Psoas muscle (tissue), 8 donors: ENCODE results near the gene RAB3GAP2. TPM values are rescaled to one million over a fixed set of nuclear protein-coding genes. Genes with fewer than 3 reads are reported as not detected.

Source experiments
- ATAC-seq, 4 donors: fragments of 200-7000 bp; cut with Tn5 transposase; one replicate each; pipeline ENCODE4 v1.9.1; 2020; ENCODE audit warnings: moderate library complexity in 3 of 4, mild to moderate bottlenecking in 2 of 4
- DNase-seq, 2 donors: peaks; one replicate each; pipeline ENCODE4 v3.0.0-alpha.2; 2020
- H3K27ac ChIP-seq: fragments of 200-600 bp; one replicate; pipeline ENCODE4 v1.8.0; 2022
- H3K27me3 ChIP-seq, 3 donors: fragments of 200-600 bp in 1 of 3; one replicate each; pipeline versions ENCODE4 v1.6.1 to v1.8.0; 2013 to 2022; ENCODE audit warnings: low read length in 2 of 3, mild to moderate bottlenecking in 2 of 3, moderate library complexity in 1 of 3; ENCODE audit not compliant: insufficient read depth in 3 of 3
- H3K36me3 ChIP-seq, 2 donors: fragments of 200-600 bp in 1 of 2; one replicate each; pipeline versions ENCODE4 v1.6.1 to v1.8.0; 2013 to 2022; ENCODE audit warnings: low read depth in 1 of 2, mild to moderate bottlenecking in 1 of 2, moderate library complexity in 1 of 2; ENCODE audit not compliant: insufficient read depth in 1 of 2
- H3K4me1 ChIP-seq: fragments of 200-600 bp; one replicate; pipeline ENCODE4 v1.8.0; 2022
- H3K4me3 ChIP-seq: fragments of 200-600 bp; one replicate; pipeline ENCODE4 v1.8.0; 2022; ENCODE audit warnings: mild to moderate bottlenecking
- H3K9me3 ChIP-seq: fragments of 200-600 bp; one replicate; pipeline ENCODE4 v1.8.0; 2022
- WGBS, 3 donors: extraction: QIAGEN DNeasy Blood & Tissue Kit; methylation state at CpG; one replicate each; pipeline versions ENCODE4 v1.1.6 to v1.1.7; 2013; 5-methylcytosine and 5-hydroxymethylcytosine counted together
- intact Hi-C, 2 donors: fragments of 100-400 bp; cut with DNase I; formaldehyde crosslinking; loops; one replicate each; pipeline versions ENCODE4 v1.11.0 to v1.14.2; 2022
- polyA plus RNA-seq, 3 donors: library from polyadenylated mRNA; stranded (reverse); fragments of 200-250 nt; gene quantifications; one replicate each; pipeline ENCODE4 v1.2.3, GENCODE V29; 2013
- total RNA-seq, 4 donors: library from RNA; stranded (reverse); fragmentation: NEBNext Ultra II Directional in 2 of 4; extraction: Animal tissue kit (Norgen Biotek cat#: 25700) in 2 of 4; gene quantifications; one replicate each; pipeline versions ENCODE4 v1.2.1 to v1.2.4, GENCODE V29; 2021 to 2023
- TF ChIP-seq, protein P1 (sequence below): fragments of 200-600 bp; IDR thresholded peaks from one replicate; pipeline ENCODE4 v1.8.0; 2022; ENCODE audit warnings: antibody characterized with exemption
- donor health status: healthy with polysubstance abuse.
- donor health status: DM: no; HTN: no; CAD: no; lungs with moderate emphysema.
- donor health status: Bipolar disorder and iron deficiency.
- donor health status: healthy.
- donor health status: DM: yes; HTN: yes; CAD: no.
- donor health status: DM: no; HTN: no; CAD: no.
- donor health status: DM: no; HTN: no; CAD: no.
- donor health status: DM: yes; HTN: yes; CAD: no.

Gene RAB3GAP2
- total and polyA plus RNA-seq, 7 donors: 5.8 to 28.6 (median 18.6) TPM

DNA sequence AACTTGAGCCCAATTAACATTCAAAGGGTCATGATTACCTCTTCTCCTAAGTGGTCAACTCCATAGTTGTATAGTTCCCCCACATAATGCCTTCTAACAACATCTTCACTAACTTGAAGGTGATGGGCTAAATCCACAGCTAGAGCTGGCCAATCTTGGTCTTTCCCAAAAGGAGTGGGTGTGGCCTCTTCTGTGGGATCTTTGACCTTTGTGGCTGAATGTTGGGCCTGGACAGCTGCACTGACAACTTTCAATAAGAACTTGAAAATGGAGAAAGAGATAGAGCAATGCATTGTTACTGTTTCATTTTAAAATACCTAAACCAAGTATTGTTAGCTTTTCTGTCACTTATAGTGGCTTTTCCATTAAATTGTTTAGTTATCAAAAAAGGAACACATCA is 119.1 kb downstream of the RAB3GAP2 start:
- no peaks in the 10 kb centered on the region for H3K27me3 ChIP-seq
- H3K36me3 ChIP-seq: peaks cover 6 to 93% of the 10 kb centered on the region in 2 donors
- no peak for DNase-seq
- H3K9me3 ChIP-seq: no peaks in the 10 kb centered on the region
- TF ChIP-seq, protein P1, sequence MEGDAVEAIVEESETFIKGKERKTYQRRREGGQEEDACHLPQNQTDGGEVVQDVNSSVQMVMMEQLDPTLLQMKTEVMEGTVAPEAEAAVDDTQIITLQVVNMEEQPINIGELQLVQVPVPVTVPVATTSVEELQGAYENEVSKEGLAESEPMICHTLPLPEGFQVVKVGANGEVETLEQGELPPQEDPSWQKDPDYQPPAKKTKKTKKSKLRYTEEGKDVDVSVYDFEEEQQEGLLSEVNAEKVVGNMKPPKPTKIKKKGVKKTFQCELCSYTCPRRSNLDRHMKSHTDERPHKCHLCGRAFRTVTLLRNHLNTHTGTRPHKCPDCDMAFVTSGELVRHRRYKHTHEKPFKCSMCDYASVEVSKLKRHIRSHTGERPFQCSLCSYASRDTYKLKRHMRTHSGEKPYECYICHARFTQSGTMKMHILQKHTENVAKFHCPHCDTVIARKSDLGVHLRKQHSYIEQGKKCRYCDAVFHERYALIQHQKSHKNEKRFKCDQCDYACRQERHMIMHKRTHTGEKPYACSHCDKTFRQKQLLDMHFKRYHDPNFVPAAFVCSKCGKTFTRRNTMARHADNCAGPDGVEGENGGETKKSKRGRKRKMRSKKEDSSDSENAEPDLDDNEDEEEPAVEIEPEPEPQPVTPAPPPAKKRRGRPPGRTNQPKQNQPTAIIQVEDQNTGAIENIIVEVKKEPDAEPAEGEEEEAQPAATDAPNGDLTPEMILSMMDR: no peak
- intact Hi-C loops: no loop called here
- no peak overlapping the region for H3K4me3 ChIP-seq
- no peaks in the 10 kb centered on the region for H3K4me1 ChIP-seq
- ATAC-seq: no peak
- H3K27ac ChIP-seq: no peak overlapping the region

DNA sequence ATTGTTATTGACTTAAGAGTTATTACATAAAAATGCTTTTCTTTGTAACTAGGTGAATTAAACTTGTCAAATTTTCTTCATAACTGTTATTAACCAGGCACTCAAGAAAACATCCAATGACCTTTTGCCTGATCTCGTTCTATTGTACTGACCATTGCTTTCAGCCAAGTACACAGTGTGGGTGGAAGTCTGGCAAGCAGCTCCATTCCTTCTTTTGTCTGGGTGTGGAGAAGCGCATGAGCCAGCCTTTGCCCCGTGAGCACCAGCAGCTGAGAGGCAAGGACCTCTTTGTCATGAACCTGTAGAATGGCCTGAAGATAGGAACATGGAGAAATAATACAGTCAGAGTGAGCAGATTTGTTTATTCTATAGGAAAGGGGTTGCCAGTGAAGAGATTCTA is 120.8 kb downstream of the RAB3GAP2 start:
- TF ChIP-seq, protein P1: no peak
- WGBS, 3 donors: 25 to 41% (median 28%) methylated on average over 3 of the region's 3 CpGs
- Histone ChIP-seq H3K27me3 (no peaks in the 10 kb centered on the region), H3K9me3 (no peaks in the 10 kb centered on the region), H3K4me1 (no peaks in the 10 kb centered on the region), H3K27ac (no peak overlapping the region), H3K36me3 (peaks cover 6 to 95% of the 10 kb centered on the region in 2 donors), H3K4me3 (no peak overlapping the region)
- intact Hi-C loops: no loop called here
- ATAC-seq (peak; percentile 30 to 55 (median 40)), DNase-seq (no peak)

DNA sequence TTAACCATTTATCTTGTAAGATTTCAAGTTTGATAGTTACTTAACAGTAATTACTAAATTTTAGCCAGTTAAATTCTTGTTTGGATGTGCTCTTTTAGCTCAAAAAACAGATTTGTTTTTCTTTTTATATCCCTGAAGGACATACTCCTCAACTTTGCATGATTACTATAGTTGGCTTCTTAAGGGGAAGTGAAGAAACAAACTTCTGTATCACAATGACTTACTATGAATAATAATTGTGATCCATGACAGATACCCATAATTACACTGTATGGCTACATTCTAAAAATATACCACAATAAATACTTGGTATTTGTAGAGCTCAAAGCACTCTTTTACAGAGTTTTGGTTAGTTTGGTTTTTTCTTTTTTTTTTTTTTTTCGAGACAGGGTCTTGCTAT is 122.5 kb downstream of the RAB3GAP2 start:
- H3K36me3 ChIP-seq: peaks cover 3 to 95% of the 10 kb centered on the region in 2 donors
- no peak overlapping the region for H3K4me3 ChIP-seq
- intact Hi-C loops: no loop called here
- H3K9me3 ChIP-seq: no peaks in the 10 kb centered on the region
- DNase-seq (no peak), ATAC-seq (no peak)
- no peaks in the 10 kb centered on the region for H3K4me1 ChIP-seq
- TF ChIP-seq, protein P1: no peak
- no peaks in the 10 kb centered on the region for H3K27me3 ChIP-seq
- no peak overlapping the region for H3K27ac ChIP-seq
- 83 to 98% (median 88%) methylated on average over 1 of the region's 1 CpG for WGBS, 3 donors

DNA sequence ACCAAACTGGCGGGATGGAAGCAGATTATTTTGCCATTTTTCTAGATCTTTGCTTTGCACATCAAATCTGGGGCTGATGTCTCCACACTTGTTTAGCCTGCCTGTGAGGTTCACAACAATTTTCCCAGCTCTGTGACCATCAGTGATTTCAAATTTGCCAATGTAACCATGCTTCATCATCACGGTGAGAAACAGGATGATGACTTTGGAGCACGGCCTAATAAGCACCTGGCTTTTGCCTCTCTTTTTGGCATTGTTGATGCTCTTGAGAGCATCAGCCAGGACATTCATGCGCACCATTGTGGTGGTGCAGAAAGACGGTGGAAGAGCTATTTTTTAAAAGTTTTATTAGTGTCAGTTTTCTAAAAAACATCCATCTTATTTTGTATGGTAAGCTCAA is 128.2 kb downstream of the RAB3GAP2 start:
- TF ChIP-seq, protein P1: no peak

DNA sequence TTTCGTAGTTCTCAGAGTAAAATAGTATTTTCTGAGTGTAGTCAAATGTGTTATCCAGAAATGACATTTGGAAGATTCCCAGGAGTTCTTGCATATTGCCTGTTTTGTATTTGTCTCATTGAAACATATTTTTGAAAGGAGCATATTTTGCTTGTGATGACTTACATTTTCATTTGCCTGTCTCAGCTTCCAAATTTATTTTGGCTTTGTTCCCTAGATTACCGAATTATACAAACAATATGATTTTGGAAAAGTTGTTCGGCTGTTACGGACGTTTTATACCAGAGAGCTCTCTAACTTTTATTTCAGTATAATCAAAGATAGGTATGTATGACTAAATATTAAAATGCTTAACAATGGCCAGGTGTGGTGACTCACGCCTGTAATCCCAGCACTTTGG is 132.3 kb downstream of the RAB3GAP2 start:
- ATAC-seq: no peak
- no peak overlapping the region for H3K27ac ChIP-seq

More for the DNA sequence above, 128.2 kb downstream of the RAB3GAP2 start:
- no peaks in the 10 kb centered on the region for H3K4me1 ChIP-seq
- H3K27me3 ChIP-seq: no peaks in the 10 kb centered on the region
- H3K36me3 ChIP-seq: peaks cover 5 to 92% of the 10 kb centered on the region in 2 donors
- WGBS, 3 donors: 70 to 77% (median 74%) methylated on average over 5 of the region's 5 CpGs
- H3K4me3 ChIP-seq: no peak overlapping the region
- no peak for ATAC-seq
- intact Hi-C loops: no loop called here
- no peaks in the 10 kb centered on the region for H3K9me3 ChIP-seq
- no peak for DNase-seq
- H3K27ac ChIP-seq: no peak overlapping the region

More for the DNA sequence above, 132.3 kb downstream of the RAB3GAP2 start:
- intact Hi-C loops: no loop called here
- no peaks in the 10 kb centered on the region for H3K4me1 ChIP-seq
- no peak overlapping the region for H3K4me3 ChIP-seq
- no peaks in the 10 kb centered on the region for H3K9me3 ChIP-seq
- WGBS, 3 donors: 92 to 93% (median 92%) methylated on average over 6 of the region's 6 CpGs
- no peak for DNase-seq
- H3K36me3 ChIP-seq: peaks cover 7 to 92% of the 10 kb centered on the region in 2 donors
- TF ChIP-seq, protein P1: no peak
- H3K27me3 ChIP-seq: no peaks in the 10 kb centered on the region
